Measurements from ENCODE around the gene FAM228B.

FAM228B gene

DNA sequence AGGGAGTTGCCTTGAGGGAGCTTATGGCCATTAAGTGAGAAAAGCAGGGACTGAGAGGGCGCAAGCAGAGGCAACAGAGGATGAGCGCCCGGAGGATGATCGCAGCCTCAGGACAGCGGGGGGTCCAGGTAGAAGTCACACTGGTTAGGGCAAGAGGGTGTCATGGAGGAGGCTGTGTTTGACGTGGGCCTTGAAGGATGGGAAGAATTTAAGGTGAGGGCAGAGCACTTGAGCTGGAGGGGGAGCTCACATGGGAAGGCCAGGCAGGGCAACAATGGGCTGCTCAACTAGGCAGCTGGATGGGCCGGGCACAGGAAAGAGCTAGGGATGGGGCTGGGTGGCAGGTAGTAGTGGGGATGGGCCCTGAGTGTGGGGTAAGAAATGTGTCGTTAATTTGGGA lies 83.4 kb downstream of the FAM228B start:
- Histone ChIP-seq H3K9ac (ENCODE audit: insufficient read length) (no peak overlapping the region), H3K36me3 (ENCODE audit: insufficient read depth, low read length) (no peaks in the 10 kb centered on the region), H3K27ac (no peak overlapping the region), H3K4me3 (no peak overlapping the region), H3K9me3 (ENCODE audit: low read depth, low read length) (no peaks in the 10 kb centered on the region)
- TF ChIP-seq EZH2 (IDR thresholded peaks at IDR 0.05) (no peak), POLR2AphosphoS5 (IDR thresholded peaks at IDR 0.05; ENCODE audit: borderline replicate concordance, low read depth, low read length) (no peak), FOXP2 (optimal IDR thresholded peaks at IDR 0.05; ENCODE audit: control extremely low read depth, extremely low read length, insufficient read depth) (no peak)
- no peak for DNase-seq (ENCODE audit: low read depth, low spot score)

DNA sequence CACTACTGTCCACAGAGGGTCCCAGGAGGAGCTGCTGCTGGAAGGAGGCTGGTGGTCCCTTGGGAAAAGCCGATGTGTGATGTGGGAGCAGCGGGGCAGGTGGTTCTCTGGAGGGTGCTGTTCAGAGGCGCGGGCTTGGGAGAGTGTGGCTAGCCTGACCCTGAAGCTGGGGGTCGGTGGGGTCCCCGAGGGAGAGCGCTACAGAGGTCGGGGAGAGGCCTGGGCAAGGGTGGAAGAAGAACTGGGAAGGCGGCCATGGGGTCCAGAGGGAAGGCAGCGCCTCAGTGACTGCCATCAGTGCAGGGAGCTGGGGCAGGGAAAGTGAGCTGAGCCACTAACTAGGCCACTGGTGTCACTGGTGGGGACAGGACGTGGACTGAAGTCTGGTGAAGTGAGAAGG lies 84.1 kb downstream of the FAM228B start:
- Histone ChIP-seq H3K36me3 (ENCODE audit: insufficient read depth, low read length) (no peaks in the 10 kb centered on the region), H3K4me3 (no peak overlapping the region), H3K9ac (ENCODE audit: insufficient read length) (no peak overlapping the region), H3K27ac (no peak overlapping the region), H3K9me3 (ENCODE audit: low read depth, low read length) (no peaks in the 10 kb centered on the region)
- TF ChIP-seq POLR2AphosphoS5 (IDR thresholded peaks at IDR 0.05; ENCODE audit: borderline replicate concordance, low read depth, low read length) (no peak), EZH2 (IDR thresholded peaks at IDR 0.05) (no peak), FOXP2 (optimal IDR thresholded peaks at IDR 0.05; ENCODE audit: control extremely low read depth, extremely low read length, insufficient read depth) (no peak)
- DNase-seq (ENCODE audit: low read depth, low spot score): no peak

DNA sequence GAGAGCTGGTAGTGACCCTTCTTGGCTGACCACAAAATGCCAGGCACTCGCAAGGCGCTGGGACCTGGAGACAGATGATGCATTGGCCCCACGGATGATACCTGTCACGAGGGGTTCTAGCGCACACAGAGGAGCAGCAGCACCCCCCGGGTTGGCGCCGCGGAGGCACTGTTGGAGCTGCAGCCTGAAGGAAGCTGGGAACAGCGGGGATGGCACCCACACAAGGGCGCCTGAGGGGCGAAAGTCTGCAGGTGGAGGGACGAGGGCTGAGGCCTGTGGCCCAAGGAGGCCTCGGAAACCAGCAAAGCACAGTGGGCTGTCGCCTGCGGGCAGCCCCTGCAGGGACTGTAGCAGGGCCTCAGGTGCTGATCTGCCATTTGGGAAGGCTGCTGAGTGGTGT lies 85.2 kb downstream of the FAM228B start:
- TF ChIP-seq POLR2AphosphoS5 (IDR thresholded peaks at IDR 0.05; ENCODE audit: borderline replicate concordance, low read depth, low read length) (no peak), FOXP2 (optimal IDR thresholded peaks at IDR 0.05; ENCODE audit: control extremely low read depth, extremely low read length, insufficient read depth) (no peak), EZH2 (IDR thresholded peaks at IDR 0.05) (no peak)
- Histone ChIP-seq H3K9me3 (ENCODE audit: low read depth, low read length) (no peaks in the 10 kb centered on the region), H3K27ac (no peak overlapping the region), H3K4me3 (no peak overlapping the region), H3K36me3 (ENCODE audit: insufficient read depth, low read length) (no peaks in the 10 kb centered on the region), H3K9ac (ENCODE audit: insufficient read length) (no peak overlapping the region)
- DNase-seq (ENCODE audit: low read depth, low spot score): no peak

DNA sequence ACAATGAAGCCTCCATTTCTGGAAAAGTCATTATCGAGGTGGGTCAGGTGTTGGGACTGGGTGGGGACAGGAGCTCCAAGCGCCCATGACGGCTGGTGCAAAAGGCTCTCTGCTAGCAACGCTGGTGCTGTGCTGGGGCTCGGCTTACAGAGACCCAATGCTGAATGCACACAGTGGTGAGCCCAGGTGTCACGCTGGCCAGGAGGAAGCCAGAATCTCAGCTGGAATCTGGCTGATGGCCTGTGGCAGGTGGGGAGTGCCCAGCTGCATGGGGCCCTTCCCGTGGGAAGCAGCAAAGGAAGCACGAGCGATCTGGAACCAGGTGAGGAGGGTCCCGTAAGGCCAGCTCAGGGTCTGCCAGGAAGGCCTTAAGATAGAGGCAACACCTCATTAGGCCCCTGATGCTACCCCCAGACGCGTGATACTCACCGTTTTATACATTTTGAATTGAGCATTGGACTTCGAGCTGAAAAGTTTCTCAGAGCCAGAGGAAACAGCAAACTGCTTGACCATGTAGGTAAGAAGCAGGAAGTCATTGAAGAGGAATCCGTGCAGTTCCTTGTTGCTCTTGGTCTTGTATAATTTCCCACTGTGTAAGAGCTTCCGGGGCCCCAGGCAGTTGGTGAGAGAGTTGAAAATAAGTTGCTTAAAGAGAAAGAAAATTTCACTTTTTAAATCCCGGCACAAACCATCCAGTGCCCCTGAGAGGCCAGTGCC lies 86.3 kb downstream of the FAM228B start:
- peak; percentile 52 for DNase-seq (ENCODE audit: low read depth, low spot score)
- Histone ChIP-seq H3K27ac (peak overlapping the region; percentile 81), H3K4me3 (peak overlapping the region; percentile 37; the same call in 1 of the 2 replicates), H3K9ac (ENCODE audit: insufficient read length) (peak overlapping the region; percentile 64), H3K36me3 (ENCODE audit: insufficient read depth, low read length) (no peaks in the 10 kb centered on the region), H3K9me3 (ENCODE audit: low read depth, low read length) (no peaks in the 10 kb centered on the region)
- TF ChIP-seq POLR2AphosphoS5 (IDR thresholded peaks at IDR 0.05; ENCODE audit: borderline replicate concordance, low read depth, low read length): no peak
- TF ChIP-seq FOXP2 (optimal IDR thresholded peaks at IDR 0.05; ENCODE audit: control extremely low read depth, extremely low read length, insufficient read depth): no peak
- TF ChIP-seq EZH2 (IDR thresholded peaks at IDR 0.05): no peak

DNA sequence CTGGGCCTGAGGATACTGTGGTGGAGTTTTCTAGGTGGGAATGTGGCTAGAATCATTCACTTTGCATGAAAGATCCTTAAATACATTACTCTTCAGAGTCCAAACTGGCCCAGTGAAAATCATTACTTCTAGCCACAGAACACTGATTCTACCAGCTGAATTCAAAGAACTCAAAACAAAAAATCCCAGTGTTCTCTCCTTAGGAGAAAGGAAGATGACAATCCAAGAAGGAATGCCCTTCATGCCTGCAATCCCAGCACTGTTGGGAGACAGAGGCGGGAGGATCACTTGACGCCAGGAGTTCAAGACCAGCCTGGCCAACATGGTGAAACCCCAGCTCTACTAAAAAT lies 86.8 kb downstream of the FAM228B start:
- no peak for TF ChIP-seq FOXP2 (optimal IDR thresholded peaks at IDR 0.05; ENCODE audit: control extremely low read depth, extremely low read length, insufficient read depth)
- no peak for TF ChIP-seq POLR2AphosphoS5 (IDR thresholded peaks at IDR 0.05; ENCODE audit: borderline replicate concordance, low read depth, low read length)
- TF ChIP-seq EZH2 (IDR thresholded peaks at IDR 0.05): no peak
- no peak for DNase-seq (ENCODE audit: low read depth, low spot score)
- Histone ChIP-seq H3K9ac (ENCODE audit: insufficient read length) (peak overlapping the region; percentile 64), H3K9me3 (ENCODE audit: low read depth, low read length) (no peaks in the 10 kb centered on the region), H3K4me3 (peak overlapping the region; percentile 37; the same call in 1 of the 2 replicates), H3K36me3 (ENCODE audit: insufficient read depth, low read length) (no peaks in the 10 kb centered on the region), H3K27ac (peak overlapping the region; percentile 81)

DNA sequence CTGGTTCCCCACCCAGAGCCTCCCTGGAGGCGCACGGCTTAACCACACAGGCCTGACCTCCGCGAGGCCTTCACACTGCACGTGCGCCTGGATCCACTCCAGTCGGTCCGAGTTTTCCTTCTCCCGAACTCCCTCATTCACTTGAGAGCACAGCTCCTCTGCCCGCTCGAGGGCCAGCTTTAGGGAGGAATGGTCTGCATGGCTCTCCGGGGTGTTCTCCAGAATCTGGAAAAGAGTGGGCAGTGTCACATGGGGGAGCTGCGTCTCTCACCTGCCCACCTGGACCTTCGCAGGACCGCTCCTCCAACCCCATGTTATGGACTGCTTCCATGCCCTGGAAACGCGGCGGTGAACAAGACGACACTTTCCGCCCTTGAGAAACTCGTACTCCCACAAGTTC lies 87.5 kb downstream of the FAM228B start:
- TF ChIP-seq FOXP2 (optimal IDR thresholded peaks at IDR 0.05; ENCODE audit: control extremely low read depth, extremely low read length, insufficient read depth) (no peak), POLR2AphosphoS5 (IDR thresholded peaks at IDR 0.05; ENCODE audit: borderline replicate concordance, low read depth, low read length) (no peak), EZH2 (IDR thresholded peaks at IDR 0.05) (no peak)
- Histone ChIP-seq H3K27ac (no peak overlapping the region), H3K9me3 (ENCODE audit: low read depth, low read length) (no peaks in the 10 kb centered on the region), H3K9ac (ENCODE audit: insufficient read length) (no peak overlapping the region), H3K36me3 (ENCODE audit: insufficient read depth, low read length) (no peaks in the 10 kb centered on the region), H3K4me3 (no peak overlapping the region)
- DNase-seq (ENCODE audit: low read depth, low spot score): no peak

DNA sequence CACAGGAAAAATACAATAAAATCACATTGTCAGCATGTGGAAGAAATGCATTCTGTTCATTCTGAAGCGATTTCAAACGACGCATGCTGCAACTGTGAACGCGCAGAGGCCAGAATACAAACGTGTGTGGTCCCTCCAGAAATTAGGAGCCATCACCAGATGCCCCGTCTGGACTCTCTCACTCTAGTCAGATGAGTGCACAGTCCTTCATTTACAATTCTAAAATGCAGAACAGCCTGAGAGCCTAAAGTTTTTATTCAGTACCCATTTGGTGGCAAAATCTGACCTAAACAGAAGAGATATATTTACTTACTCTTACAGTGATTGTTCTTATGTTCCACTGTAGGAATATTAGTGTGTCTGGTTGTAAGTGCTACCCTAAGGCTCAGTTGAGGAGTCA lies 88.1 kb downstream of the FAM228B start:
- H3K36me3 ChIP-seq (ENCODE audit: insufficient read depth, low read length): no peaks in the 10 kb centered on the region
- no peak overlapping the region for H3K9ac ChIP-seq (ENCODE audit: insufficient read length)
- no peak for TF ChIP-seq POLR2AphosphoS5 (IDR thresholded peaks at IDR 0.05; ENCODE audit: borderline replicate concordance, low read depth, low read length)
- TF ChIP-seq EZH2 (IDR thresholded peaks at IDR 0.05): no peak
- no peak for TF ChIP-seq FOXP2 (optimal IDR thresholded peaks at IDR 0.05; ENCODE audit: control extremely low read depth, extremely low read length, insufficient read depth)
- no peak overlapping the region for H3K4me3 ChIP-seq
- no peak overlapping the region for H3K27ac ChIP-seq
- no peaks in the 10 kb centered on the region for H3K9me3 ChIP-seq (ENCODE audit: low read depth, low read length)
- DNase-seq (ENCODE audit: low read depth, low spot score): no peak

DNA sequence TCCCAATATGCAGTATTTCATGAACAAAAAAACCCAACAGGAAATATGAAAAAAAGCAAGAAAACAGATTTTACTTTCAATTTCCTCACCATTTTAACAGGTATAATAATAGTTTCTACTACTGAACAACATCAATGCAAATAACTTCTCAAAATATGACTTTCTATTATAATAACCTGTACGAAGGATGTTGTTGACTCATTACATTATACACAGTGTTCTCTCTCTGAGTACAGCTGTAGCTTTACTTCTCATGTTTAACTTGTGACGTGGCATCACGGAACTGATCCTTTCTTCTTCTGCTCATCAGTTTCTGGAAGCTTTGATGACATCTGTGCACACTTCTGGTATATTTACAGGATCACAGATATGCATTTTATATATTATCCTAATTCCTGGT lies 91.6 kb downstream of the FAM228B start:
- DNase-seq (ENCODE audit: low read depth, low spot score): no peak
- Histone ChIP-seq H3K27ac (no peak overlapping the region), H3K9ac (ENCODE audit: insufficient read length) (no peak overlapping the region), H3K4me3 (no peak overlapping the region), H3K9me3 (ENCODE audit: low read depth, low read length) (no peaks in the 10 kb centered on the region), H3K36me3 (ENCODE audit: insufficient read depth, low read length) (no peaks in the 10 kb centered on the region)
- TF ChIP-seq FOXP2 (optimal IDR thresholded peaks at IDR 0.05; ENCODE audit: control extremely low read depth, extremely low read length, insufficient read depth) (no peak), POLR2AphosphoS5 (IDR thresholded peaks at IDR 0.05; ENCODE audit: borderline replicate concordance, low read depth, low read length) (no peak)

All from SK-N-MC (cell line).